Lung (tissue), 12 donors: ENCODE measurements around the gene TRERF1. TPM values are rescaled to one million over a fixed set of nuclear protein-coding genes. Genes with fewer than 3 reads are reported as not detected.

ENCODE experiments used
- ATAC-seq: fragments of 200-7000 bp; cut with Tn5 transposase; one replicate; pipeline ENCODE4 v1.9.1; 2020; ENCODE audit warnings: moderate number of reproducible peaks; ENCODE audit not compliant: insufficient read depth, low FRiP score
- DNase-seq, 3 donors: peaks; one replicate each; pipeline ENCODE4 v3.0.0-alpha.2; 2013 to 2017
- H3K27ac ChIP-seq, 2 donors: one replicate each; pipeline ENCODE4 v1.5.1; 2013; ENCODE audit warnings: mild to moderate bottlenecking in 2 of 2, moderate library complexity in 2 of 2, control low read depth in 1 of 2, inconsistent platforms in 1 of 2, low read depth in 1 of 2, low read length in 1 of 2
- H3K27me3 ChIP-seq, 3 donors: one replicate each; pipeline ENCODE4 v1.5.1; 2013; ENCODE audit warnings: low read length in 2 of 3; ENCODE audit not compliant: control insufficient read depth in 3 of 3, insufficient read depth in 3 of 3
- H3K36me3 ChIP-seq, 4 donors: one replicate each; pipeline ENCODE4 v1.5.1; 2013; ENCODE audit warnings: low read length in 4 of 4, mild to moderate bottlenecking in 1 of 4, moderate library complexity in 1 of 4; ENCODE audit not compliant: control insufficient read depth in 4 of 4, insufficient read depth in 4 of 4
- H3K4me1 ChIP-seq, 5 donors: one replicate each; pipeline ENCODE4 v1.5.1; 2013; ENCODE audit warnings: low read length in 5 of 5, mild to moderate bottlenecking in 2 of 5, moderate library complexity in 1 of 5; ENCODE audit not compliant: control insufficient read depth in 5 of 5, insufficient read depth in 5 of 5
- H3K4me3 ChIP-seq: one replicate; pipeline ENCODE4 v1.5.1; 2013; ENCODE audit warnings: mild to moderate bottlenecking, control low read depth, moderate library complexity
- H3K9ac ChIP-seq, 2 donors: one replicate each; pipeline ENCODE4 v1.5.1; 2013; ENCODE audit warnings: low read length in 2 of 2, control low read depth in 1 of 2; ENCODE audit not compliant: insufficient read depth in 1 of 2
- H3K9me3 ChIP-seq, 4 donors: one replicate each; pipeline ENCODE4 v1.5.1; 2013; ENCODE audit warnings: low read length in 3 of 4, mild to moderate bottlenecking in 1 of 4, moderate library complexity in 1 of 4; ENCODE audit not compliant: control insufficient read depth in 4 of 4, insufficient read depth in 3 of 4
- CTCF ChIP-seq: IDR thresholded peaks from 2 replicates; pipeline ENCODE4 v1.5.1; 2012; ENCODE audit warnings: mild to moderate bottlenecking; ENCODE audit errors: control extremely low read depth, extremely low read depth
- WGBS, 2 donors: extraction: QIAGEN DNeasy Blood & Tissue Kit; methylation state at CpG; one replicate each; pipeline ENCODE4 v1.1.7; 2013; 5-methylcytosine and 5-hydroxymethylcytosine counted together
- polyA plus RNA-seq, 2 donors: library from polyadenylated mRNA; stranded (reverse); fragments of 200-250 nt; gene quantifications; one replicate each; pipeline ENCODE4 v1.2.1, GENCODE V29; 2013
- total RNA-seq, 2 donors: library from RNA; depleted of rRNA in 1 of 2; stranded (reverse); fragments of >200 nt in 1 of 2; gene quantifications; one replicate each; pipeline ENCODE4 v1.2.1, GENCODE V29; 2014 to 2021
- donor health status: control.
- donor health status: control.
- donor health status: Bipolar disorder and iron deficiency.
- donor health status: healthy.
- donor health status: DM: yes; HTN: yes; CAD: no.

The TRERF1 gene
- total and polyA plus RNA-seq, 4 donors = 1.2 to 10.4 (median 3.3) TPM

DNA sequence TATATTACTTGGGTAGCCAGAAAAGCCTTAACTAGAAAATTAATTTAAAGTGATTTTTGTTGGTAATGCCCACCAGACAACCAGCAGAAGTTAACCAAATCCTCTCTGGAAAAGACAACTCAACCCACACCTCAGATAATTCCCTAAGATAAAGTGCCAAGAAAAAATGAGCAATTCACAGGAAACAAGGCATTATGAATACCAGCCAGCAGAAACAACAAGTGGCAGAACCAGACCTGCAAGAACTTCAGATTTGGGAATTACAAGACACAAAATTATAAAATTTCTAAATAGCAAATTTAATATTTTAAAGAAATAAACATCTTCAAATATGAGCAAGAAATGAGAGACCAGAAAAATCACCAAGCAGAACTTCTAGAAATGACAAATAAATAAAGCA lies 154.1 kb downstream of the TRERF1 start:
- peaks cover 0 to 32% (median 13%) of the 10 kb centered on the region in 5 donors for H3K4me1 ChIP-seq
- H3K4me3 ChIP-seq = no peak overlapping the region
- H3K27me3 ChIP-seq = no peaks in the 10 kb centered on the region
- no peak overlapping the region for H3K9ac ChIP-seq
- TF ChIP-seq CTCF = no peak
- H3K27ac ChIP-seq = no peak overlapping the region
- H3K9me3 ChIP-seq = no peaks in the 10 kb centered on the region
- H3K36me3 ChIP-seq = peaks cover 0 to 6% (median 2%) of the 10 kb centered on the region in 4 donors
- ATAC-seq = no peak
- DNase-seq = no peak

GRCh38 chr6:42296614-42297013 lies 155.1 kb downstream of the TRERF1 start:
- TF ChIP-seq CTCF = no peak
- Histone ChIP-seq H3K36me3 (peaks cover 0 to 6% (median 2%) of the 10 kb centered on the region in 4 donors), H3K9ac (no peak overlapping the region), H3K4me1 (peaks cover 0 to 22% (median 8%) of the 10 kb centered on the region in 5 donors), H3K27ac (no peak overlapping the region), H3K4me3 (no peak overlapping the region), H3K9me3 (no peaks in the 10 kb centered on the region), H3K27me3 (no peaks in the 10 kb centered on the region)
- DNase-seq (peak in 2 of 3 donors; percentile 50 to 51), ATAC-seq (no peak)
- 74 to 92% methylated on average over 3 of the region's 3 CpGs for WGBS, 2 donors

DNA sequence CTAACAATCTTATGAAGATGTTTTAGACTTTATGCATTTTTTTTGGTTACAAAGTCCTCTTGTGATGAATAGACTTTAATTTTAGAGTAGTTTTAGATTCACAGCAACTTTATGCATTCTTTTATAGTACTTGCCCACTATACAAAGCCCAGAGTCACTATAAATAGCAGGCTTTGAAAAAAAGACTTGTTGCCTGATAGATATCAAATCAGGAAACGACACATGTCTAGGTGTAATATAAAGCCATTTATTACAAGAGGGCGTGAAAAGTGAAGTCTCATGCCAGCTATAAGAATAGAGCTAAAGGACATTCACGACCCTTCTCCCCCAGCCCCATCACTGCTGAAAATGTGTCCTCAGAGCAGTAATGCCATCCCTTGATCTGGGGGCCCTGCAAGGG lies 156.0 kb downstream of the TRERF1 start:
- no peak for TF ChIP-seq CTCF
- WGBS, 2 donors = 67 to 90% methylated on average over 3 of the region's 3 CpGs
- peaks cover 0 to 6% (median 2%) of the 10 kb centered on the region in 4 donors for H3K36me3 ChIP-seq
- H3K27me3 ChIP-seq = no peaks in the 10 kb centered on the region
- H3K9ac ChIP-seq = no peak overlapping the region
- no peak overlapping the region for H3K4me3 ChIP-seq
- peaks cover 0 to 20% (median 7%) of the 10 kb centered on the region in 5 donors for H3K4me1 ChIP-seq
- no peaks in the 10 kb centered on the region for H3K9me3 ChIP-seq
- DNase-seq (no peak), ATAC-seq (no peak)
- no peak overlapping the region for H3K27ac ChIP-seq

- no peak overlapping the region for H3K4me3 ChIP-seq
- H3K4me1 ChIP-seq = peaks cover 0 to 20% (median 7%) of the 10 kb centered on the region in 5 donors
- H3K27me3 ChIP-seq = no peaks in the 10 kb centered on the region
- TF ChIP-seq CTCF = no peak
- H3K27ac ChIP-seq = no peak overlapping the region
- no peak for ATAC-seq
- no peak for DNase-seq
- no peak overlapping the region for H3K9ac ChIP-seq
- H3K9me3 ChIP-seq = no peaks in the 10 kb centered on the region
- 95 to 97% methylated on average over 1 of the region's 1 CpG for WGBS, 2 donors
- H3K36me3 ChIP-seq = peaks cover 0 to 6% (median 1%) of the 10 kb centered on the region in 4 donors
These were observed 156.5 kb downstream of the TRERF1 start for GRCh38 chr6:42295181-42295580.
